ENCODE results near the gene MMP15. TPM values are rescaled to one million over a fixed set of nuclear protein-coding genes. Genes with fewer than 3 reads are reported as not detected.

Gene MMP15
- total RNA-seq, 1 donor from 2014 or later: 15.4 TPM

DNA sequence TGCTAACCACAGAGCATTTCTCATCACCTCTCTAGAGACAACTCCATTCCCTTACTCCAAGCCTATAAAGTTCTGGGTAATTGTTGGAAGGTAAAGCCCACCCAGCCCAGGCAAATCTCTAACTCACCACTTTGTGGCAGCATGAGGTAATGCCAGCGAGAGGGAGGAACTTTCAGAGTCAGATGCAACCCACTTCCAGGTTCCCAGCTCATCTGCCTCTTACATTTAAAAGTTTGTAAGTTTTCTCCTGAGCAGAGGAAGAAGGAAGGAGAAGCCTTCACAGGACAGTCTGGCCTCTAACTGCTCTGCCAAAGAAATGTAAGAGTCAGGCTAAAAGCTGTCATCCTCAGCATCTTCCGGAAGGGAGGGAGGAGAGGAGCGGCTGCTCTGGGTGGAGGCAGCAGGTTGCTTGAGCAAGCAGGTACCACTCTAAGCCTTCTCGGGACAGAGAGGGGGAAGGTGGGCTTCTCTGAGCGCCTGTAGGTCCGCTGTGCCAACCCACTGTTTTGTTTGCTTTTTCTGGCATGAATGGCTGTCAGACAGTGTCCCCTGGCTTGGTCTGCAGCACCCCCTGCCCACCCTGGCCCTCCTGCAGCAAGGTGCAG lies 26.1 kb upstream of the MMP15 start:
- H3K36me3 Mint-ChIP-seq (ENCODE audit: low read depth, unreplicated experiment): peaks cover 15% of the 10 kb centered on the region
- DNase-seq (ENCODE audit: low read depth): peak; percentile 27
- Histone ChIP-seq H3K9me3 (ENCODE audit: insufficient read depth, low read depth, low read length) (no peaks in the 10 kb centered on the region), H3K4me3 (ENCODE audit: insufficient read depth, low read depth, low read length) (peak overlapping the region; percentile 64), H3K9ac (ENCODE audit: low read length) (peak overlapping the region; percentile 87), H2AFZ (ENCODE audit: low read depth, low read length) (no peak overlapping the region), H3K4me1 (ENCODE audit: insufficient read depth, low read length) (peaks cover 26% of the 10 kb centered on the region), H3K27ac (ENCODE audit: low read depth, low read length) (no peak overlapping the region), H3K36me3 (ENCODE audit: insufficient read depth, low read length) (peaks cover 6% of the 10 kb centered on the region), H3K4me2 (ENCODE audit: low read length) (peak overlapping the region; percentile 99), H4K20me1 (ENCODE audit: insufficient read depth, low read length) (peaks cover 45% of the 10 kb centered on the region), H3K27me3 (ENCODE audit: insufficient read depth, low read length) (no peaks in the 10 kb centered on the region), H3K79me2 (ENCODE audit: insufficient read depth, low read length) (peaks cover 26% of the 10 kb centered on the region)
- TF ChIP-seq EZH2 (IDR thresholded peaks at IDR 0.05; ENCODE audit: insufficient read depth, low read length): no peak
- TF ChIP-seq, protein P1, sequence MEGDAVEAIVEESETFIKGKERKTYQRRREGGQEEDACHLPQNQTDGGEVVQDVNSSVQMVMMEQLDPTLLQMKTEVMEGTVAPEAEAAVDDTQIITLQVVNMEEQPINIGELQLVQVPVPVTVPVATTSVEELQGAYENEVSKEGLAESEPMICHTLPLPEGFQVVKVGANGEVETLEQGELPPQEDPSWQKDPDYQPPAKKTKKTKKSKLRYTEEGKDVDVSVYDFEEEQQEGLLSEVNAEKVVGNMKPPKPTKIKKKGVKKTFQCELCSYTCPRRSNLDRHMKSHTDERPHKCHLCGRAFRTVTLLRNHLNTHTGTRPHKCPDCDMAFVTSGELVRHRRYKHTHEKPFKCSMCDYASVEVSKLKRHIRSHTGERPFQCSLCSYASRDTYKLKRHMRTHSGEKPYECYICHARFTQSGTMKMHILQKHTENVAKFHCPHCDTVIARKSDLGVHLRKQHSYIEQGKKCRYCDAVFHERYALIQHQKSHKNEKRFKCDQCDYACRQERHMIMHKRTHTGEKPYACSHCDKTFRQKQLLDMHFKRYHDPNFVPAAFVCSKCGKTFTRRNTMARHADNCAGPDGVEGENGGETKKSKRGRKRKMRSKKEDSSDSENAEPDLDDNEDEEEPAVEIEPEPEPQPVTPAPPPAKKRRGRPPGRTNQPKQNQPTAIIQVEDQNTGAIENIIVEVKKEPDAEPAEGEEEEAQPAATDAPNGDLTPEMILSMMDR (IDR thresholded peaks at IDR 0.05; ENCODE audit: insufficient read depth, low read depth, low read length): peak; percentile 5
- FAIRE-seq: no peak
- H3K27me3 Mint-ChIP-seq (ENCODE audit: low read depth, unreplicated experiment): no peaks in the 10 kb centered on the region
- H3K27ac Mint-ChIP-seq (ENCODE audit: unreplicated experiment): peak overlapping the region; percentile 87
- no peaks in the 10 kb centered on the region for H3K9me3 Mint-ChIP-seq (ENCODE audit: unreplicated experiment)
- peaks cover 23% of the 10 kb centered on the region for H3K4me1 Mint-ChIP-seq (ENCODE audit: low read depth, unreplicated experiment)
- H3K4me3 Mint-ChIP-seq (ENCODE audit: unreplicated experiment): peak overlapping the region; percentile 85

GRCh38 chr16:57999971-58000705 lies 25.4 kb upstream of the MMP15 start, which contains the start of gene ZNF319:
Gene ZNF319 (minus strand): TSS chr16:58000672. CDS start chr16:57998265, 2,407 bp downstream.
- peaks cover 11% of the 10 kb centered on the region for H3K36me3 Mint-ChIP-seq (ENCODE audit: low read depth, unreplicated experiment)
- H3K27ac ChIP-seq (ENCODE audit: low read depth, low read length): peak within 1 kb of the TSS; percentile 51

More at GRCh38 chr16:57999971-58000705, 25.4 kb upstream of the MMP15 start, which contains the start of gene ZNF319:
- Histone ChIP-seq H3K4me3 (ENCODE audit: insufficient read depth, low read depth, low read length) (peak within 1 kb of the TSS; percentile 72), H3K9me3 (ENCODE audit: insufficient read depth, low read depth, low read length) (no peaks in the 10 kb centered on the region), H2AFZ (ENCODE audit: low read depth, low read length) (peak within 1 kb of the TSS; percentile 96), H3K79me2 (ENCODE audit: insufficient read depth, low read length) (peaks cover 26% of the 10 kb centered on the region), H3K9ac (ENCODE audit: low read length) (peak within 1 kb of the TSS; percentile 87), H4K20me1 (ENCODE audit: insufficient read depth, low read length) (peaks cover 49% of the 10 kb centered on the region), H3K27me3 (ENCODE audit: insufficient read depth, low read length) (no peaks in the 10 kb centered on the region), H3K4me2 (ENCODE audit: low read length) (peak within 1 kb of the TSS; percentile 99), H3K36me3 (ENCODE audit: insufficient read depth, low read length) (peaks cover 6% of the 10 kb centered on the region), H3K4me1 (ENCODE audit: insufficient read depth, low read length) (peaks cover 29% of the 10 kb centered on the region)
- H3K4me1 Mint-ChIP-seq (ENCODE audit: low read depth, unreplicated experiment): peaks cover 28% of the 10 kb centered on the region
- no peaks in the 10 kb centered on the region for H3K9me3 Mint-ChIP-seq (ENCODE audit: unreplicated experiment)
- peak within 1 kb of the TSS; percentile 87 for H3K27ac Mint-ChIP-seq (ENCODE audit: unreplicated experiment)
- TF ChIP-seq, protein P1 (IDR thresholded peaks at IDR 0.05; ENCODE audit: insufficient read depth, low read depth, low read length): no peak
- TF ChIP-seq EZH2 (IDR thresholded peaks at IDR 0.05; ENCODE audit: insufficient read depth, low read length): no peak
- H3K27me3 Mint-ChIP-seq (ENCODE audit: low read depth, unreplicated experiment): no peaks in the 10 kb centered on the region
- DNase-seq (ENCODE audit: low read depth): no peak
- FAIRE-seq: no peak
- peak within 1 kb of the TSS; percentile 90 for H3K4me3 Mint-ChIP-seq (ENCODE audit: unreplicated experiment)

Data from astrocyte (in vitro differentiated cells and primary cell).